GM21576 (cell line): ENCODE measurements around the gene KDM4D.
"Not testable (repeated sequence)": the region's sequence is repeated elsewhere in the genome, so short reads cannot be mapped to it uniquely, and the experiment has no call there.

ENCODE experiments used
- ATAC-seq: cut with Tn5 transposase; IDR thresholded peaks from one replicate; pipeline ENCODE4 v1.9.1; 2021; ENCODE audit warnings: mild to moderate bottlenecking, moderate library complexity; ENCODE audit not compliant: unreplicated experiment

The KDM4D gene

GRCh38 chr11:95025594-95025993 is 52.1 kb downstream of the KDM4D start:
- ATAC-seq = not testable (repeated sequence)

- no peak for ATAC-seq
These were observed 54.8 kb downstream of the KDM4D start for GRCh38 chr11:95028357-95028756.

- ATAC-seq = no peak
These were observed 59.5 kb downstream of the KDM4D start for GRCh38 chr11:95033051-95033450.

GRCh38 chr11:95035316-95035715 is 61.8 kb downstream of the KDM4D start:
- no peak for ATAC-seq

- not testable (repeated sequence) for ATAC-seq
These were observed 64.0 kb downstream of the KDM4D start for GRCh38 chr11:95037356-95038035.

GRCh38 chr11:95042239-95042638 is 68.7 kb downstream of the KDM4D start:
- ATAC-seq = no peak

GRCh38 chr11:95042906-95043305 is 69.4 kb downstream of the KDM4D start:
- no peak for ATAC-seq

- ATAC-seq = no peak
These were observed 70.5 kb downstream of the KDM4D start for GRCh38 chr11:95044010-95044409.

GRCh38 chr11:95045812-95046211 is 72.3 kb downstream of the KDM4D start:
- ATAC-seq = no peak
